ENCODE results near the gene KCNJ6.

KCNJ6 gene

DNA sequence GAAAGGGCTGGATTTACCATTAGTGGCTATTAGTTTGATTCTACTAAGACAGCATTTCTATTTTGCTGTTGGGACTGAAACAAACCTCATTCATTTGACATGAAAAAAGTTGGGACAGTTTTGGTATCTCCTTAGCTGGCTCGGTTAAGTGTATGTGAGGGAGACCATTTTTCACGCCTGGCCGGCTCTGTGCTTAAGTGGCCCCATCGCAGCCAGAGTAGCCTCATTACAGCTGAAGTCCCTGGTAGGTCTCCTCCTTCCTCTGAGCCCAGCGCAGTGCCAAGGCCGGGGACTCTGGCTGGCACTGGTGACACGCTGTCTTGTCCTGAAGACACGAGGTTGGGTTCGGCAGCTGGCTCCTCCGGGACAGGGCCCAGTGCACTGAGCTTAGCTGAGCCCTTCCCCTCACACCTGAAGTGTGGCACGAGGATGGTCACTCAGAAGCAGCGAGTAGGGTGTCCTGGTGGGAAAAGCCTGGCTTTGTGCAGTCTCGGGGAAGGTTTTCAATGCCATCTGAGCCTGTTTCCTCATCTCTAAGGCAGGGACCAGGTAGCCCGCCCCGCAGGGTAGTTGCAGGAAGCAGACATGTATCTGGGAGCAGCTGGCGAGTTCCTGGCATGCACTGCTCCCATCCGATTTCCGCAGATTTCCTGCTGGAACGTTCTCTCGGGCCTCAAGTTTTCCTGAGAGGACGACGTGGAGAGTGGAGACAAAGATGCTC is 353.2 kb downstream of the KCNJ6 start:
- peak; percentile 35 for DNase-seq

- no peak for DNase-seq
Measured at GRCh38 chr21:37561941-37562919, 354.0 kb downstream of the KCNJ6 start.

GRCh38 chr21:37561506-37561905 is 354.8 kb downstream of the KCNJ6 start:
- no peak for DNase-seq

DNA sequence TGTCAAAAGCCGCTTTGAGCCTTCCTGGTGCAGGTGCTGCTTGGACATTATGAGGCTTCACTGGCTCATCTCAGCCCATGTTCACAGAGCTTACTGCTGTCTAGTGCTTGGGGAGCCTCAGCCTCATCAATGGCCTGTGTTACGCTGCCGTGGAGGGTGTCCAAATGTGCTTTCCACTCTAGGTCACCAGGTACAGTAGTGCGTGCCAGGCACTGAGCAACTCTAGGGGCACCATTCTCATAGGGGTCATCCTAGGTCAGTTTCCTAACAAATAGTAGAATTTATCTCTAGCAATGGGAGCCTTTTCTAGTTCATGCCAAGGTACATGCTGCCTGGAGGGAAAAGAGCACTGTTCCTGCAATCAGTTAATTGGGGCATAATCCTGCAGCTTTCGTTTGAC is 355.9 kb downstream of the KCNJ6 start:
- no peak for DNase-seq

DNA sequence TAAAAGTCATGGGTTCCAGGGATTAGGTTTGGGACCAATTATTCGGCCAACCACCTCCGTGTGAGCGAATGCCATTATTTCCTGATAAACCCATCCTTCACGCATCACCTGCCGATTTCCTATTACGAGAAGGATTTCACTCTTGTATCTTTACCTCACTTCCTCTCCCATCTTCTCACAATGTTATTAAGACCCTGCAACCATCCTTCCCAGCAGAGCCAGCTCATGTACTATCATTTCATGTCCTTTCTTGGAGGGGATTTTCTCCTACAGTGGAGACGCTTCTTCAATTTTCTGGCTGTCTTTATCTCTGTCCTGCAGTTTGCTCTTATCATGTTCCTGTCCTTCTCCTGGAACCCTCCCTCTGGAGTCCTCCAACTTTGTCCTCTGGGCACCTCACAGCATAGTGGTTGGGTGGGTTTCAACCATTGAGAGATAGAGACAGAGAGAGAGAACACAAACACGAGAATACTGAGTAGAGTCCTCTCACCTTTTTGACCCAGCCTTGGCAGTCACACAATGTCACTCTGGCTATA is 357.5 kb downstream of the KCNJ6 start:
- no peak for DNase-seq

All from DMS79 treated with DMSO at 0.1 percent for 48 hours (cell line).